ENCODE measurements around the gene GNPTAB. TPM values are rescaled to one million over a fixed set of nuclear protein-coding genes. Genes with fewer than 3 reads are reported as not detected.

The GNPTAB gene
- total and polyA plus RNA-seq, 2 of the 13 experiments (the other 11 are each of a cell fraction or from before 2014, with no cell fraction given), result 13.6 to 19.4 TPM

- BruUV-seq (replicated peaks), result TSS peak; percentile 59
- FAIRE-seq (no peak), DNase-seq (ENCODE audit: low spot score) (no peak), ATAC-seq (peak; percentile 23; the same call in 2 of the 3 replicates)
- Histone ChIP-seq H3K9me3 (ENCODE audit: low read length) (no peaks in the 10 kb centered on the region), H4K20me1 (ENCODE audit: insufficient read depth, low read length) (no peaks in the 10 kb centered on the region), H3K36me3 (replicated peaks in 1 of 2; ENCODE audit: control insufficient read depth in 1 of 2, insufficient read depth in 2 of 2, low read length in 2 of 2) (no peaks in the 10 kb centered on the region), H3K9ac (ENCODE audit: insufficient read depth, low read depth, low read length) (peak overlapping the region; percentile 74), H2AFZ (ENCODE audit: low read length) (peak overlapping the region; percentile 81), H3K4me2 (ENCODE audit: low read depth, low read length) (peak overlapping the region; percentile 82), H3K4me1 (ENCODE audit: insufficient read depth, low read length) (peaks cover 29% of the 10 kb centered on the region), H3K27me3 (ENCODE audit: control insufficient read depth in 1 of 2, insufficient read depth in 2 of 2, low read length in 2 of 2) (no peaks in the 10 kb centered on the region; a peak in 1 of 5 replicates), H3K27ac (ENCODE audit: extremely low read length, insufficient read depth, low read length) (peak overlapping the region; percentile 44), H3K79me2 (ENCODE audit: insufficient read depth, low read length) (peaks cover 7% of the 10 kb centered on the region), H3K4me3 (replicated peaks in 1 of 3; ENCODE audit: insufficient read depth in 1 of 3, low read depth in 2 of 3, low read length in 3 of 3) (peak overlapping the region; percentile 92 to 97 (median 94))
- in situ Hi-C loops (cut with HindIII; ENCODE audit: extremely low pct_ligation_motif_present, low pct_unique_long_range_greater_than_20kb) (loop anchor here (10.0 kb wide), 1 partner anchor 415 kb away; no protein-coding TSS in a partner anchor), intact Hi-C loops (cut with micrococcal nuclease; ENCODE audit: unreplicated experiment) (loop anchor here (2.0 to 5.0 kb wide), 3 partner anchors 38 to 423 kb away; partner anchors contain the start of gene ARL1)
- TF ChIP-seq TSC22D2 (CRISPR knock-in tag; IDR thresholded peaks at IDR 0.05; ENCODE audit: borderline replicate concordance) (no peak), ZSCAN31 (CRISPR knock-in tag; IDR thresholded peaks at IDR 0.05; ENCODE audit: low read depth) (0 out of 2 replicates have a peak, but pooled peaks have one; percentile 40), ZNF713 (CRISPR knock-in tag; IDR thresholded peaks at IDR 0.05) (no peak), RORA (CRISPR knock-in tag; IDR thresholded peaks at IDR 0.05) (no peak), KDM6A (CRISPR knock-in tag; IDR thresholded peaks at IDR 0.05; ENCODE audit: low read depth) (no peak), GLMP (CRISPR knock-in tag; IDR thresholded peaks at IDR 0.05; ENCODE audit: borderline replicate concordance) (no peak), HNRNPUL1 (IDR thresholded peaks at IDR 0.05; ENCODE audit: low read depth, low read length) (no peak), ZMYM4 (CRISPR knock-in tag; IDR thresholded peaks at IDR 0.05) (0 out of 2 replicates have a peak, but pooled peaks have one; percentile 9), ZNF564 (CRISPR knock-in tag; IDR thresholded peaks at IDR 0.05) (no peak)
- ChIA-PET CTCF (ENCODE audit: low intra/inter-chr PET ratio, low total read pairs) (interaction anchor here (2.3 kb wide), 1 partner anchor 55 kb away, joined by 20 read pairs; no protein-coding TSS in a partner anchor), POLR2A (interaction anchor here (0.6 to 1.5 kb wide), 4 partner anchors 10 to 419 kb away, joined by 3 to 6 read pairs (median 4); partner anchors contain the start of gene DRAM1)
- 10% methylated on average over 11 of the region's 11 CpGs for WGBS (ENCODE audit: low lambda C conversion rate)
Measured at GRCh38 chr12:101829639-101830366, 956 bp downstream of the GNPTAB start.
